HPDE6-E6E7 (cell line): ENCODE results near the gene DNMT1.
"Not testable (repeated sequence)": the region's sequence is repeated elsewhere in the genome, so short reads cannot be mapped to it uniquely, and the experiment has no call there.

Experiments
- DNase-seq: peaks from one replicate; pipeline ENCODE4 v3.0.0; 2011; ENCODE audit warnings: missing footprints; ENCODE audit errors: extremely low spot score

The DNMT1 gene

GRCh38 chr19:10194500-10195198, at the start of gene DNMT1:
DNMT1 (minus strand) TSS chr19:10194953; CDS start chr19:10194899, 54 bp downstream.
- peak; percentile 100 for DNase-seq

DNA sequence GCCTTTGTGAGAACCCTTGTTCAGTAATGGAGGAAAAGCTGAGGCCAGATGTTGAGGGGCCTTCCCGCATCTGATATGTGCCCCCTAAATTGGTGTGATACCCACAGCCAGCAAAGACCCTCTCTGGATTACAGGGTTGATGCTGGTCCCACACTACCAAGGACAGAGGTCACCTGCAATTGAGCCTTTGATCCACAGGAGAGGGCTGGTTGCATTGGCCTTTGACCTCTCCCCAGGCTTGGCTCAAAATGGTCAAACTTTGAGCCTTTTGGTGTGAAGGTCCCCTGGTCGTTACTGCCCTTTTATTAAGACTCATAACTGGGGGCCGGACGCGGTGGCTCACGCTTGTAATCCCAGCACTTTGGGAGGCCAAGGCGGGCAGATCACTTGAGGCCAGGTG, 48.9 kb upstream of the DNMT1 start:
- DNase-seq, result no peak

GRCh38 chr19:10241826-10242449, 47.2 kb upstream of the DNMT1 start:
- not testable (repeated sequence) for DNase-seq

GRCh38 chr19:10238172-10238783, 43.5 kb upstream of the DNMT1 start:
- peak; percentile 41 for DNase-seq

DNA sequence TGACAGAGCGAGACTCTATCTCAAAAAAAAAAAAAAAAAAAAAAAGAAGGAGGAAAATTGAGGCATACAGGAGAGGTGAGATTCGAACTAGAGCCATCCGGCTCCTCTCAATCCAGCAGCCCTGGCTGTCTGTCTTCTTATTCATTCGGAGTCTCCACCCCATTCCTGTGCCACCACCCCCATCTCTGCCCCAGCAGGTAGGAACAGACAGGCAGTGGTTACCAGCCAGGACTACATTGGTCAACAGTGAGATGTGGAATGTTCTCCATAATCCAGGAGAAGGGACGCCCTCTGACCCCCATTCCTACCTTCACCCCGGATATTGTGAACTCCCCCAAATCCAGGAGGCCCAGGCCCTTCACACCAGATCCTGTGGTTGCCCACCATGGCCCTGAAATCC, 42.9 kb upstream of the DNMT1 start:
- DNase-seq, result peak; percentile 35

DNA sequence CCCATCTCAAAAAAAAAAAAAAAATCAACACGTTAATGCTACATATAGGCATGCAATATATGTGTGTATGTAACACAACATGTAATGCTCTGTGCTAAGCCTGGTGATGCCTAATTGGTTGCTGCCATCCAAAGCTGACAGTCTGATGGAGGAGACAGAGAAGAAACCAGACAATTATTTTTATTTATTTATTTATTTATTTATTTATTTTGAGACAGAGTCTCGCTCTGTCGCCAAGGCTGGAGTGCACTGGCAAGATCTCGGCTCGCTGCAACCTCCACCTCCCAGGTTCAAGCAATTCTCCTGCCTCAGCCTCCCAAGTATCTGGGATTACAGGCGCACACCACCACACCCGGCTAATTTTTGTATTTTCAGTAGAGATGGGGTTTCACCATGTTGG, 40.7 kb upstream of the DNMT1 start:
- not testable (repeated sequence) for DNase-seq

- no peak for DNase-seq
Measured at GRCh38 chr19:10235003-10235402, 40.2 kb upstream of the DNMT1 start.

- no peak for DNase-seq
Measured at GRCh38 chr19:10233946-10234345, 39.2 kb upstream of the DNMT1 start.

GRCh38 chr19:10231612-10232228, 37.0 kb upstream of the DNMT1 start:
- no peak for DNase-seq

- DNase-seq, result peak; percentile 49
Measured at GRCh38 chr19:10230861-10231611, 36.3 kb upstream of the DNMT1 start, which contains the start of gene S1PR2. S1PR2 (minus strand) TSS chr19:10231331; CDS start chr19:10224905, 6,426 bp downstream.

DNA sequence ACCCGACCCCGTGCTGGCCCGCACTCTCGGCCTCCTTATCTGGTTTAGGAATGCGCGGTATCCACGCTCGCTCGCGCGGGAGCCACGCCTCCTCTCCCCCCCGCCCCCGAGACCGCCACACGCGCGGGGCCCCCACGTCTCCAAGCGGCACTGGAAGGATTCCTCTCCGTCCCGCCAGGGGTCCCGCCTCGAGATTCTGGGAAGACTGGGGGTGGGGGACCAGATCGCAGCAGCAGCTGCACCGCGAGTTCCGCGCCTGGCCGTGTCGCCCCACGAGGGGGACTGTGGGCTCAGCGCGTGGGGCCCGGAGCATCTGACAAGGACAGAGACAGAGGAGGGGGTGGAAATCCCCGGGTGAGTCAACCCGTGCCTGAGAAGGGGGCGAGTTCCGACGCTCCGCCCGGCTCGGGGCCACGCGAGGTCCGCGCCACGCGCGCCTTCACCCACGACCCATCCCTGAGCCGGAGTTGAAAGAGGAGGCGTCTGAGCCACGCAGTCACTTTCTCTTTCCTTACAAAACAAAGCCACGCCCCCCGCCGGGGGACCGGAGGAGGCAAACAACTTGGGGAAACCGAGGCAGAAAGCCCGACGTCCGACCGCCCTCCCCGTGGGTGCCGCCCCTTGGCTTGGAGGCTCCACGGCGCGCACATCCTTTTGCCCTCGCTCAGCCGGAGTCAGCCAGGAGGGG, 35.6 kb upstream of the DNMT1 start:
- no peak for DNase-seq

DNA sequence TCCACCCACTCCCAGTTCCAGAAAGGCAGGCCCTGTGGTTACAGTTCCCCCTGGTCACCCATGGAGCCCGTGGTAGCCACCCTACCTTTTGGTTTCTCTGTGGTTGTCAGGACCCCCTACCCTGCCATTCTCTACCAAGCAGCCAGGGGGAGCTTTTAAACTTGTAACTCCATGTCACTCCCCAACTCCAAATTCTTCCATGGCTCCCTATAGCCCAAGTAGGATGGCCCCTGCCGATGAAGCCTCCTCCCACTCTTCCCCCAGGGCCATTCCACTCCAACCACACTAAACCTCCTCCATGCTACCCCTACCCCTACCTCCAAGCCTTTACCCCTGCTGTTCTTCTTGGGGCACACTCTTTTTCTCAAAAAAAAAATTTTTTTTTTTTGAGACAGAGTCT, 34.2 kb upstream of the DNMT1 start:
- DNase-seq, result no peak

- no peak for DNase-seq
Measured at GRCh38 chr19:10228393-10228792, 33.6 kb upstream of the DNMT1 start.

- DNase-seq, result no peak
Measured at GRCh38 chr19:10227026-10227971, 32.5 kb upstream of the DNMT1 start.

GRCh38 chr19:10226376-10227025, 31.7 kb upstream of the DNMT1 start:
- DNase-seq, result no peak

GRCh38 chr19:10226021-10226375, 31.2 kb upstream of the DNMT1 start:
- DNase-seq, result no peak

DNA sequence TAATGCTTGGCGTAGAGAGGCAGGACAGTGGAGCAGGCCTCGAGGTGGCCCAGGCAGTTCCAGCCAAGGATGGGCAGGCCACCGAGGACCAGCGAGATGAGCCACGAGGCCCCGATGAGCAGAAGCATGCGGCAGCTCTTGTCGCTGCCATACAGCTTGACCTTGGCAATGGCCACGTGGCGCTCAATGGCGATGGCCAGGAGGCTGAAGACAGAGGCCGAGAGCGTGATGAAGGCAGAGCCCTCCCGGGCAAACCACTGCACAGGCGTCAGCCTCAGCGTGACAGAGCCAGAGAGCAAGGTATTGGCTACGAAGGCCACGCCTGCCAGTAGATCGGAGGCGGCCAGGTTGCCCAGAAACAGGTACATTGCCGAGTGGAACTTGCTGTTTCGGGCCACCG, 29.6 kb upstream of the DNMT1 start:
- DNase-seq, result no peak

GRCh38 chr19:10223488-10224213, 28.9 kb upstream of the DNMT1 start:
- DNase-seq, result no peak
